ENCODE results near the gene RASA4.
"Not testable (repeated sequence)": the region's sequence is repeated elsewhere in the genome, so short reads cannot be mapped to it uniquely, and the experiment has no call there.

DNA sequence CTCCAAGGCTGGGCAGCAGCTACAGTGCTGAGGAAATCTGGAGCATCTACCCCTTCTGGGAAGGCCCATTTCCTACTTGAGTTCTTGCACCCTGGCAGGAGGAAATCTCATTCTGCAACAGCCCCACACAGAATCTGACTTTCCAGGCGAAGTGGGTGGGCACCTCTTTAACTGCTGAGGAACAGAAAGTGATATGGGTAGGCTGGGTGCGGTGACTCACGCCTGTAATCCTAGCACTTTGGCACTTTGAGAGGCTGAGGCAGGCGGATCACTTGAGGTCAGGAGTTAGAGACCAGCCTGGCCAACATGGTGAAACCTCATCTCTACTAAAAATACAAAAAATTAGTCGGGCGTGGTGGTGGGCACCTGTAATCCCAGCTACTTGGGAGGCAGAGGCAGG is 41.9 kb downstream of the RASA4 start:
- TF ChIP-seq POLR2AphosphoS5 (IDR thresholded peaks at IDR 0.05; ENCODE audit: low read depth, low read length); RAD21 (IDR thresholded peaks at IDR 0.05; ENCODE audit: low read length): not testable (repeated sequence)
